Large intestine (tissue), 3 donors: ENCODE measurements around the gene OVCH1. TPM values are rescaled to one million over a fixed set of nuclear protein-coding genes. Genes with fewer than 3 reads are reported as not detected.
"Not testable (repeated sequence)": the region's sequence is repeated elsewhere in the genome, so short reads cannot be mapped to it uniquely, and the experiment has no call there.

Experiments
- DNase-seq, 2 donors: peaks; one replicate each; pipeline versions ENCODE4 v3.0.0 to v3.0.0-alpha.2; 2013
- H3K27ac ChIP-seq: one replicate; pipeline ENCODE4 v1.5.1; 2013; ENCODE audit warnings: low read length
- H3K27me3 ChIP-seq: 2 replicates; pipeline ENCODE4 v1.6.1; 2013; ENCODE audit warnings: low read length; ENCODE audit not compliant: control insufficient read depth, insufficient read depth
- H3K36me3 ChIP-seq: 2 replicates; pipeline ENCODE4 v1.6.1; 2013; ENCODE audit warnings: low read length; ENCODE audit not compliant: control insufficient read depth, insufficient read depth
- H3K4me1 ChIP-seq: one replicate; pipeline ENCODE4 v1.6.1; 2013; ENCODE audit warnings: low read length; ENCODE audit not compliant: control insufficient read depth, insufficient read depth
- H3K4me3 ChIP-seq: one replicate; pipeline ENCODE4 v1.5.1; 2013; ENCODE audit warnings: low read length
- H3K9me3 ChIP-seq: one replicate; pipeline ENCODE4 v1.6.1; 2013; ENCODE audit warnings: mild to moderate bottlenecking, low read depth, low read length, moderate library complexity; ENCODE audit not compliant: control insufficient read depth
- WGBS: methylation state at CpG from one replicate; pipeline ENCODE4 v1.1.5; 2013; ENCODE audit warnings: low lambda C conversion rate; ENCODE audit not compliant: insufficient coverage; 5-methylcytosine and 5-hydroxymethylcytosine counted together
- polyA plus RNA-seq: library from polyadenylated mRNA; unstranded; fragments of 120-200 nt; gene quantifications from one replicate; pipeline ENCODE4 v1.2.1, GENCODE V29; 2013

The OVCH1 gene
- polyA plus RNA-seq, 1 donor: 0.28 TPM

DNA sequence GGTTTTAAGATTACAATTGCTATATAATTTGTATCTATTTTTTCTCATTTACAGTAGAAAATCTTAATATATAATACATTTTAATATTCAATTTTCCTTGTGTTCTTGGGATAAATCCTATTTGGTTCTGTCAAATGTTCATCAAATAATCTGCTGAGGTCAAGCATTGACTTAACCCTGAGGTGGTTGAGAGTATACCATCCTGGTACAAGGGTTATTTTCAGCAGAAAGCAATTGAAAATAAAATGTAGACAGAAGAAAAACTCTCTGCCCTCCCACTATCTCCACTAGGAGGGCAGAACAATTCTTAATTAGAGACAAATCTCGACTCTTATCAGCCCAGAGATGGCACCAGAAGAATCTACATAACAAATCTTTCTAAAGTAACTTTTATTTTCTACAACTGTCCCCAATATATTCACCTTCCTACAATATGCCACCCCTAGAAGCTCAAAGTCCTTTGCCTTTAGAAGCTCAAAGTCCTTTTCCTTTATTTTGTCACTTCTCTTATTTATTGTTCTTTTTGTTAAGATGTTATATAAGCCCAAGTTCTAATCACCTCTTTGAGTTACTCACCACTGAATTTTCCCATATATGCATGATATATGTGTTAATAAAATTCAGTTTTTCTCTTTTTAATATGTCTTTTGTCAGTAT, 58.6 kb downstream of the OVCH1 start:
- Histone ChIP-seq H3K9me3 (no peaks in the 10 kb centered on the region), H3K27me3 (no peaks in the 10 kb centered on the region), H3K36me3 (no peaks in the 10 kb centered on the region), H3K4me1 (no peaks in the 10 kb centered on the region), H3K4me3 (no peak overlapping the region), H3K27ac (no peak overlapping the region)
- 50% methylated on average over 1 of the region's 1 CpG for WGBS
- DNase-seq: no peak

DNA sequence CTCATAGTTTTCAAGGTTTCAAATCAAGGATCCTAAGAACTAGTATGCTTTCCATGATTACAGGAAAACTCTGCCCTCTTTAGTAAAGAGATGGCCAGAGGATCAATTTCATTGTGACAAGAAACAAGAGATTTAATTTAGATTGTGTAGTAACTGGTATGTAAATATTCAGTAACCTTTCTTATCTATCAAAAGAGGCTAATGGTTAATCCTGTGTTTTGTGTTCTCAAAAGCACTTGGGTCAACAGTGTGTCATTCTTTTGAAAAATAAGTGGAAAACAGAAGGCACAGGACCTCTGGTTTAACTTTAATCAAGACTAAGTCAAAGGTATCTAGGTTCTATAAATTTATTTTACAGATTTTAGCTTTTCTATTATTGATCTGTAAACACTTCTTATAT, 59.9 kb downstream of the OVCH1 start:
- Histone ChIP-seq H3K4me3 (no peak overlapping the region), H3K9me3 (no peaks in the 10 kb centered on the region), H3K27me3 (no peaks in the 10 kb centered on the region), H3K36me3 (no peaks in the 10 kb centered on the region), H3K27ac (no peak overlapping the region), H3K4me1 (no peaks in the 10 kb centered on the region)
- no peak for DNase-seq

DNA sequence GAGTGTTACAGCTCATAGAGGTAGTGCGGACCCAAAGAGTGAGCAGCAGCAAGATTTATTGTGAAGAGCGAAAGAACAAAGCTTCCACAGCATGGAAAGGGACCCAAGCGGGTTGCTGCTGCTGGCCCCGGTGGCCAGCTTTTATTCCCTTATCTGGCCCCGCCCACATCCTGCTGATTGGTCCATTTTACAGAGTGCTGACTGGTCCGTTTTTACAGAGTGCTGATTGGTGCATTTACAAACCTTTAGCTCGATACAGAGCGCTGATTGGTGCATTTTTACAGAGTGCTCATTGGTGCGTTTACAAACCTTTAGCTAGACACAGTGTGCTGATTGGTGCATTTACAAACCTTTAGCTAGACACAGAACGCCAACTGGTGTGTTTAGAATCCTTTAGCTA, 60.7 kb downstream of the OVCH1 start:
- H3K27ac ChIP-seq, H3K27me3 ChIP-seq, H3K36me3 ChIP-seq, H3K9me3 ChIP-seq, H3K4me1 ChIP-seq, DNase-seq, H3K4me3 ChIP-seq: not testable (repeated sequence)
- WGBS: no CpG with 5 or more reads among the region's 10 CpGs

DNA sequence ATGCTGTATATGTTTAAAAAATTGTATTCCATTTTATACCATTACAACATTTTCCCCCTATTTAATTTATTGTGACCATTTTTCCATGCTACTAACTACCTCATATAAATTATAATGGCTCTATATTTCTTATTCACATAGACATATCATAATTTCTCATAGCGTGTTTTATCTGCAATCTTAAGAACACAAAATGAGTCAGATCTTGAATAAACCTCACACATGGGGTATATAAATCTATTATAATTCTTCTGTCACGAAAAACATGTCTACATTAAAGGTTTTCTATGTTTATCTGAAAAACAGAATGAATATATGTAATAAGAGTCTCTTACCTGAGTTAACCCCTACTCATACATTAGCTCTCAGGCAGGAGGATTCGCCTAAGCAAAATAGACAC, 66.0 kb downstream of the OVCH1 start:
- Histone ChIP-seq H3K4me3 (no peak overlapping the region), H3K27ac (no peak overlapping the region), H3K9me3 (no peaks in the 10 kb centered on the region), H3K36me3 (no peaks in the 10 kb centered on the region), H3K27me3 (no peaks in the 10 kb centered on the region), H3K4me1 (no peaks in the 10 kb centered on the region)
- DNase-seq: no peak
- 82% methylated on average over 2 of the region's 3 CpGs for WGBS

DNA sequence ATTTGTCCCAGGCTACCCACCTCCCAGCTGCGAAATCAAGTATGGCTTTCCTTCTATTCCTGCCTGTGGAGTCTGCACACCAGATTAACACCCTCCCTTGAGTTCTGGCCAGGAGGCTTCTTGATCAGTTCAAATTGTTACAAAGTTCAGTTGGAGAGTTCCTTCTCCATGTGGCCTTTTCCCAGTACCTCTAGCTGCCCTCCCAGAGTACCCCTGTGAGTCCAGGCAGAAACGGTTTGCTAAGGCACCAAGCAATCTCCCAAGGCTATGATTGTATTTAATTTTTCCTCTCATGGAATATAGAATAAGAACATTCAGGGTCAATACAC, 66.8 kb downstream of the OVCH1 start:
- DNase-seq: no peak
- no peaks in the 10 kb centered on the region for H3K36me3 ChIP-seq
- WGBS: no CpG with 5 or more reads among the region's 2 CpGs
- no peak overlapping the region for H3K4me3 ChIP-seq
- no peaks in the 10 kb centered on the region for H3K4me1 ChIP-seq
- H3K9me3 ChIP-seq: no peaks in the 10 kb centered on the region
- no peaks in the 10 kb centered on the region for H3K27me3 ChIP-seq
- no peak overlapping the region for H3K27ac ChIP-seq

DNA sequence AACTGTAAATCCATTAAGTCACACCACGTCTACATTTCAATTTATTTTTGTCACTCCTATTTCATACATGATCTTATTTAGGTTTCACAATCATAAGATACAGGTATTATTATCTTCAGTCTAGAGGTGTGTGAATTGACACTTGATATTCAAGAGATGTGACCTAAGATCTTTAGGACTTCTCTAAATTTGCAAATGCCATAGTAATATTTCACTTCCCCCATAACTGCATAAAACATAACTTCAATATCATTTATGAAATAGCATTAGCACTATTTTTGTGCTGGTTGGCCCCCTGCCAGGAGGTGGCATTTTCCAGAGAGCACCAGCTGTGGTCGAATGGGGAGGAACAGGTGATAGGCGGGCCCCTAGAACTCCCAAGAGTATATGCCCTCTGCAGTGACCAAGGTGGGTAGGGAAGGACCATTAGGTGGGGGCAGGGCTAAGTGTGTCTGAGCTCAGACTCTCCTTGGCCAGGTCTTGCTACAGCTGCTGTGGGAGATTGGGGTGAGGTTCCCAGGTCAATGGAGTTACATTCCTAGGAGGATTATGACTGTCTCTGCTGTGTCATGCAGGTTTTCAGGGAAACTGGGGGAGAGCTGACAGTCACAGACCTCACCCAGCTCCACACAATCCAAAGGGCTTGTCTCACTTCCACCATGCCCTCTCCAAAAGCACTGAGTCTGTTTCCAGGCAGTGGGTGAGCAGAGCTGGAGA, 67.3 kb downstream of the OVCH1 start:
- no CpG with 5 or more reads among the region's 3 CpGs for WGBS
- Histone ChIP-seq H3K4me3 (no peak overlapping the region), H3K27me3 (no peaks in the 10 kb centered on the region), H3K27ac (no peak overlapping the region), H3K9me3 (no peaks in the 10 kb centered on the region), H3K4me1 (no peaks in the 10 kb centered on the region), H3K36me3 (no peaks in the 10 kb centered on the region)
- no peak for DNase-seq

DNA sequence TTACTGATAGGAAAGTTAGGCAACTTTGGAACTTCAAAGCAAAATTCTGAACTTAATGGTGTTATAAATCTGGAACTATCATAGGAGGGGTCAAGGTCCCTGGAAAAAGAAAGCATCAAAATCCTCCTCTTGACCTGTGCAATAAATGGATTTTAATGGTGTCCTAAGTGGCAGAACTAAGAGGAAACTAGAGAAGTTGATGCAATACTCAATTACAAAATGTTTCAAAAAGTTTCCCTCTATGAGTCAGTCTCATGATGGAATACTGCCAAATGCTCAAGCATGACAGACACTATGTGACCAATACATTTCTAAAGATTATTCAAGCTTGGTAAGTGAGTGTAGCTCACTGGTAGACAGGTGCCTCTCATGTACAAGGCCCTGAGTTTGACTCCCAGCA, 68.9 kb downstream of the OVCH1 start:
- DNase-seq: peak; percentile 49 to 60
- H3K27ac ChIP-seq: no peak overlapping the region
- H3K4me1 ChIP-seq: no peaks in the 10 kb centered on the region
- no peak overlapping the region for H3K4me3 ChIP-seq
- no peaks in the 10 kb centered on the region for H3K27me3 ChIP-seq
- no peaks in the 10 kb centered on the region for H3K36me3 ChIP-seq
- no peaks in the 10 kb centered on the region for H3K9me3 ChIP-seq

DNA sequence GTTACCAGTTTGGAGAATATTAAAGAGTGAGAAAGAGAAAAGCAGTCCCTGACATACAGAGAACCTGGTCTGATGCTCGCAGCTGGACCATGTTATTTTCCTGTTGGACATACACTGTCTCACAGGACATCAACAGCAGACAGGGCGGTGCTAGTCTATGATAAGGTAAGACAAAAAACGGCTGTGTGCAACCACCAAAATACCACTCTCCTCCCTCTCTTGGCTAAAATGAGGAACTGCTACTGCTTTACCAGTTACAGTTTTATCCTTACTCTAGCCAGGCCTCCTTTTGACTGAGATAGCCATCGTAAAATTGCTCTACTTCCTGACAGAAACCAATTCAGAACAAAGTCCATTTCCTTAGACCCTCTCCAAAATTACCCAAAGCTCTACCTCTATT, 69.5 kb downstream of the OVCH1 start:
- Histone ChIP-seq H3K27me3 (no peaks in the 10 kb centered on the region), H3K27ac (no peak overlapping the region), H3K36me3 (no peaks in the 10 kb centered on the region), H3K4me3 (no peak overlapping the region), H3K9me3 (no peaks in the 10 kb centered on the region), H3K4me1 (no peaks in the 10 kb centered on the region)
- DNase-seq: no peak
- 83% methylated on average over 1 of the region's 4 CpGs for WGBS

DNA sequence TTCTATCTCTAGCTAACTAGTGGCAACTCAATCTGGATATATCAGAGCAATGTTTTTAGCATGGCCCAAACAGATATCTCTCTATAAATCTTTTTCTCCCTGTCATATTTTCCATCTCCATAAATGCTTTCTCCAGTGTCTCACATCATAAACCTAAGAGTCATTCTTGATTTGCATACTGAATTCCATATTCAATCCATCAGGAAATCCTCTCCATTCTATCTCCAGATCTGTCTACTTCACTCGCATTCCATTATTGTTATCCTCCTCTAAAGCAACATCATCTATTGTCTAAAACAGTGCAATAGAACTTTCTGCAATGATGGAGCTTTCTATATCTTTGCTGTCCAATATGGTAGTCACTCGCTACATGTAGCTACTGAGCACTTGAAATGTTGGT, 71.0 kb downstream of the OVCH1 start:
- Histone ChIP-seq H3K4me3 (no peak overlapping the region), H3K27me3 (no peaks in the 10 kb centered on the region), H3K27ac (no peak overlapping the region), H3K4me1 (no peaks in the 10 kb centered on the region), H3K9me3 (no peaks in the 10 kb centered on the region), H3K36me3 (no peaks in the 10 kb centered on the region)
- DNase-seq: no peak
- WGBS: no CpG with 5 or more reads among the region's 2 CpGs

DNA sequence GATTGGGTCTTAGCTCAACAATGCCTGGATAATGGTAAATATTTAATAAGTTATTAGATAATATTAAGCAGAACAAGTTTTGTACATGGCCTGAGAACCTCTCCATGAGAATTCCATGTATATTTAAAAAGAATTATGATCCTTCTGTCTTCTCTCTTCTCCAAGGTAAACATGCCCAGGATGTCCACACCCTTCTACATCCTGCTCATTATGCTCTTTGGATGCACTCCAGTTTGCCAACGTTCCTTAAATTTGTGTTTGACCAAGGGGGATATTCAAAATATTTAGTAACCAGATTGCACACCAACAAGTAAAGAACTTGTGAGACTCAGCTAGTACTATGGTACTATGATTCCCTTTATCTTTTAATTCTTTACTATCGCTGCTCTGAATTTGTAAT, 71.8 kb downstream of the OVCH1 start:
- H3K9me3 ChIP-seq: no peaks in the 10 kb centered on the region
- no peaks in the 10 kb centered on the region for H3K27me3 ChIP-seq
- H3K4me1 ChIP-seq: no peaks in the 10 kb centered on the region
- H3K36me3 ChIP-seq: no peaks in the 10 kb centered on the region
- WGBS: 100% methylated on average over 1 of the region's 2 CpGs
- DNase-seq: no peak
- no peak overlapping the region for H3K4me3 ChIP-seq
- H3K27ac ChIP-seq: no peak overlapping the region

DNA sequence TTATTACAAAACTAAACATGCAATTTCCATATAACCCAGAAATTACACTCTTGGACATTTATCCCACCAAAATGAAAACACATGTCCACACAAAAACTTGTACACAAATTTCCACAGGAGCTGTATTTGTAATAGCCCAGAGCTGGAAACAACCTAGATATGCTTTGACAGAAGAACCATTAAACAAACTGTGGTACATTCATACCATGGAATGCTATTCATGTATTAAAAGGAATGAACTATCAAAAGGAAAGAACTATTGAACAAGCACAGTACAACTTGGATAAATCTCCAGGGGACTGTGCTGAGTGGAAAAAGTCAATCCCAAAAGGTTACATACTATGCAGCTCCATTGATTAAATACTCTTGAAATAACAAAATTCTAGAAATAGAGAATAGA, 80.7 kb downstream of the OVCH1 start:
- H3K27ac ChIP-seq: no peak overlapping the region
- DNase-seq: no peak
- no peaks in the 10 kb centered on the region for H3K9me3 ChIP-seq
- H3K36me3 ChIP-seq: no peaks in the 10 kb centered on the region
- H3K27me3 ChIP-seq: no peaks in the 10 kb centered on the region
- H3K4me1 ChIP-seq: no peaks in the 10 kb centered on the region
- H3K4me3 ChIP-seq: no peak overlapping the region
